DND-41 (cell line): ENCODE data around the gene REV3L.

ENCODE experiments used
- CTCF ChIP-seq: IDR thresholded peaks from 2 replicates; pipeline ENCODE4 v1.5.1; 2012; ENCODE audit warnings: borderline replicate concordance, low read length, moderate library complexity, mild to moderate bottlenecking; ENCODE audit not compliant: poor library complexity, severe bottlenecking; ENCODE audit errors: extremely low read depth
- EZH2 ChIP-seq: IDR thresholded peaks from 3 replicates; pipeline ENCODE4 v1.6.1; 2012; ENCODE audit warnings: borderline replicate concordance, low read depth, mild to moderate bottlenecking, moderate library complexity, low read length, inconsistent platforms; ENCODE audit not compliant: severe bottlenecking

DNA sequence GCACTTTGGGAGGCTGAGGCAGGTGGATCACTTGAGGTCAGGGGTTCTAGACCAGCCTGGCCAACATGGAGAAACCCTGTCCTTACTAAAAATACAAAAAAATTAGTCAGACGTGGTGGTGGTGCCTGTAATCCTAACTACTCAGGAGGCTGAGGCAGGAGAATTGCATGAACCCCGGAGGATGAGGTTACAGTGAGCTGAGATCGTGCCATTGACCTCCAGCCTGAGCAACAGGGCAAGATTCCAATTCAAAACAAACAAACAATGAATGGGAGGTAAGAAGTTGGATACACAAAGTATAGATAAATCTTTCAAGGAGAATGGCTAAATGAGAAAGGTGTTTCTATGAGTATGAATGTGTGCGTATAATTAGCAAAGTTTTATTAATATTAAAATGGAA, 75.3 kb downstream of the REV3L start:
- TF ChIP-seq CTCF (no peak), EZH2 (no peak)
